GM19035 (cell line): Measurements from ENCODE around the gene RALGDS.
"Not testable (repeated sequence)": the region's sequence is repeated elsewhere in the genome, so short reads cannot be mapped to it uniquely, and the experiment has no call there.

Source experiments
- ATAC-seq: cut with Tn5 transposase; IDR thresholded peaks from one replicate; pipeline ENCODE4 v1.9.1; 2021; ENCODE audit not compliant: unreplicated experiment

The RALGDS gene

GRCh38 chr9:133070985-133071384 is 50.1 kb downstream of the RALGDS start:
- not testable (repeated sequence) for ATAC-seq

- ATAC-seq = not testable (repeated sequence)
Measured at GRCh38 chr9:133070500-133070961, 50.5 kb downstream of the RALGDS start.

- ATAC-seq = not testable (repeated sequence)
Measured at GRCh38 chr9:133068431-133068830, 52.6 kb downstream of the RALGDS start.

- no peak for ATAC-seq
Measured at GRCh38 chr9:133067813-133068212, 53.2 kb downstream of the RALGDS start.

- ATAC-seq = no peak
Measured at GRCh38 chr9:133067006-133067405, 54.0 kb downstream of the RALGDS start.

GRCh38 chr9:133066181-133066983 is 54.7 kb downstream of the RALGDS start:
- no peak for ATAC-seq

- ATAC-seq = no peak
Measured at GRCh38 chr9:133065070-133065388, 56.0 kb downstream of the RALGDS start.

- ATAC-seq = no peak
Measured at GRCh38 chr9:133064241-133065069, 56.6 kb downstream of the RALGDS start.

- no peak for ATAC-seq
Measured at GRCh38 chr9:133063500-133064231, 57.4 kb downstream of the RALGDS start.

GRCh38 chr9:133063159-133063499 is 57.9 kb downstream of the RALGDS start:
- ATAC-seq = no peak

- not testable (repeated sequence) for ATAC-seq
Measured at GRCh38 chr9:133062569-133062968, 58.5 kb downstream of the RALGDS start.

- ATAC-seq = not testable (repeated sequence)
Measured at GRCh38 chr9:133061764-133062145, 59.3 kb downstream of the RALGDS start, which contains the start of gene CEL. TSS of gene CEL (plus strand) at chr9:133061981. CDS start at chr9:133062003, 22 bp downstream.

GRCh38 chr9:133061019-133061763 is 59.8 kb downstream of the RALGDS start:
- ATAC-seq = not testable (repeated sequence)

- no peak for ATAC-seq
Measured at GRCh38 chr9:133060417-133060841, 60.6 kb downstream of the RALGDS start.

GRCh38 chr9:133059623-133060022 is 61.4 kb downstream of the RALGDS start:
- ATAC-seq = no peak

- no peak for ATAC-seq
Measured at GRCh38 chr9:133058550-133059320, 62.3 kb downstream of the RALGDS start.

- no peak for ATAC-seq
Measured at GRCh38 chr9:133058071-133058470, 63.0 kb downstream of the RALGDS start.

GRCh38 chr9:133057553-133057952 is 63.5 kb downstream of the RALGDS start:
- no peak for ATAC-seq

- ATAC-seq = no peak
Measured at GRCh38 chr9:133057006-133057405, 64.0 kb downstream of the RALGDS start.

GRCh38 chr9:133056533-133056932 is 64.5 kb downstream of the RALGDS start:
- ATAC-seq = no peak
